HG03175 (cell line): Measurements from ENCODE around the gene KDM2A.
"Not testable (repeated sequence)": the region's sequence is repeated elsewhere in the genome, so short reads cannot be mapped to it uniquely, and the experiment has no call there.

Experiments used
- ATAC-seq: cut with Tn5 transposase; IDR thresholded peaks from one replicate; pipeline ENCODE4 v1.9.1; 2021; ENCODE audit warnings: mild to moderate bottlenecking, moderate library complexity; ENCODE audit not compliant: unreplicated experiment

Gene KDM2A

DNA sequence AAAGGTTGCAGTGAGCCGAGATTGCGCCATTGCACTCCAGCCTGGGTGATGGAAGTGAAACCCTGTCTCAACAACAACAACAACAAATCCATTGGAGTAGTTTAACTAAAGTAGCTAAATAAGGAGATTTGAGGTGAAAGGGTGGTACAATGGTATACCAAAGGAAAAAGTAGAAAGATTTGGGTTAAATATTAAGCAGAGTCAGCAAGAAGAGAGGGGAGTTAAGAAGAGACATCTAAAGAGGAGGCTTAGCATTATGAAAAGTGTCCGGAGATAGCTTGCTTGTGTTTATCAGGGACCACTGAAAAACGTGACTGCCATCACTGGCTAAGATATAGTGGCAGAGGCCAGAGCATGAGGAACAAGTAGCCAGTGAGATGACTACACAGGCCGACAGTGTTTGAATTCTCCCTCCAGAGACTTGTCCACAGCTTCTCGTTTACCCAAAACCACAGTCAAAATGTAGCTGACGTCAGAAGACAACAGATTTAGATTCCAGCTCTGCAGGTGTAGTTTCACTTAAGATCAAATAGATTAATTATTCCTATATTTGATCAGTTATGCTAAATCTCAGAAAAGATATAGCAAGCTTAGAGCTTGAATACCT is 114.6 kb downstream of the KDM2A start:
- ATAC-seq: no peak

DNA sequence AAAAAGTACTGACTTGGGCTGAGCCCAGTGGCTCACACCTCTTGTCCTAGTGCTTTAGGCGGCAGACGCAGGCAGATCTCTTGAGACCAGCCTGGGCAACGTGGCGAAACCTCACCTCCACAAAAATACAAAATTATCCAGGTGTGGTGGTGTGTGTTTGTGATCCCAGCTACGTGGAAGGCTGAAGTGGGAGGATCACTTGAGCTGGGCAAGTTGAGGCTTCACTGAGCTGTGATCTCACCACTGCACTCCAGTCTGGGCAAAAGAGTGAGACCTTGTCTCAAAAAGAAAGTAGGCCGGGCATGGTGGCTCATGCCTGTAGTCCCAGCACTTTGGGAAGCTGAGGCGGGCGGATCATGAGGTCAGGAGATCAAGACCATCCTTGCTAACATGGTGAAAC is 115.5 kb downstream of the KDM2A start:
- ATAC-seq: not testable (repeated sequence)

DNA sequence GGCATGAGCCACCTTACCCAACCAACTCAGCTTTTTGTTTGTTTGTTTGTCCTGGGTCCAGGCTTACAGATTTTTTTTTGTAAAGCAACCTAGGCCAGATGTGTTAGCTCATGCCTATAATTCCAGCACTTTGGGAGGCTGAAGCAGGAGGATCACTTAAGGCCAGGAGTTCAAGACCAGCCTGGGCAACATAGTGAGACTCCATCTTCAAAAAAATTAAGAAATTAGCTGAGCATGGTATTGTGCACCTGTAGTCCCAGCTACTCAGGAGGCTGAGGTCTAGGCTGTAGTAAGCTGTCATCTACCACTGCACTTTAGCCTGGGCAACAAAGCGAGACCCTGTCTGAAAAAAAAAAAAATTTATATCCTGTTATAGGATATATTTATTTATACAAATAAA is 118.5 kb downstream of the KDM2A start:
- no peak for ATAC-seq

DNA sequence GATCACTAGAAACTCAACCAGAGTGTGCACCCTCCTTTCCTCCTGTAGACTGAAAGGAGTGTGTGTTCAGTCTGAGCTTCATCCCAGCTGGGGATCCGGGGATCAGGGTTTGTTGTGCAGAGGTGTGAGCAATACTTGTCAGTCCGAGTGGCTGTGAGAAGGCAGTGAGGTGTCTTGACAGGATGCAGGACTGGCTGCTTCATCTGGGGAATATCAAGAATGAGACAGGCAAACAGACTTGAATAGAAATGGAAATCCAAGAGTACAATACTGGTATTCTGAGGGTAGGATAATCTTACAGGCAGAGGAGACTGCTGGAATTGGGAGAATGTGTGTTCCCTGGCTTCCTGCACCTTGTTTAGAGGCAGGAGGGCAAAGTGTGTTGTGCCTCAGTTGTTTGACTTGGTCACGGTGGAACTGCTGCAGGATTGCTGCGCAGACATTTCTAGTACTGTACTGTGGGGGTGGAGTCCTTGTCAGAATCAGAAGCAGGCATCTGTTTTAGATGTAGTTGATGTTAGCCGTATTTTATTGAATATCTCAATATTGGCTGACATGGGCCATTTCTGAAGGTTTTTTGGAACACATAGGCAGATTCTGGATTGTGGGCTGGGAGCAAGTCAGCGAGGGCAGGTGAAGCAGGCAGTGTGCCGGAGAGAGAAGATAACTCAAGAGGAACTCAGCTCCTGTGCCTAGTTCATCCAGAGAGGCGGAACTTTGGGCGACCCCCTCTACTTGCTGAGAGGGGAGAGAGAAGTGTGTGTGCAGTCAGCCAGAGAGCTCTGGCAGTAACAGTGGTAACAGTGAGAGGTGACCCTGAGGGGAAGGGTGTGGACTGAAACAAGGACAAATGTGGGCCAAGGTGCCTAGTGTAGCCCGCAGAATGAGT is 120.1 kb downstream of the KDM2A start:
- no peak for ATAC-seq

DNA sequence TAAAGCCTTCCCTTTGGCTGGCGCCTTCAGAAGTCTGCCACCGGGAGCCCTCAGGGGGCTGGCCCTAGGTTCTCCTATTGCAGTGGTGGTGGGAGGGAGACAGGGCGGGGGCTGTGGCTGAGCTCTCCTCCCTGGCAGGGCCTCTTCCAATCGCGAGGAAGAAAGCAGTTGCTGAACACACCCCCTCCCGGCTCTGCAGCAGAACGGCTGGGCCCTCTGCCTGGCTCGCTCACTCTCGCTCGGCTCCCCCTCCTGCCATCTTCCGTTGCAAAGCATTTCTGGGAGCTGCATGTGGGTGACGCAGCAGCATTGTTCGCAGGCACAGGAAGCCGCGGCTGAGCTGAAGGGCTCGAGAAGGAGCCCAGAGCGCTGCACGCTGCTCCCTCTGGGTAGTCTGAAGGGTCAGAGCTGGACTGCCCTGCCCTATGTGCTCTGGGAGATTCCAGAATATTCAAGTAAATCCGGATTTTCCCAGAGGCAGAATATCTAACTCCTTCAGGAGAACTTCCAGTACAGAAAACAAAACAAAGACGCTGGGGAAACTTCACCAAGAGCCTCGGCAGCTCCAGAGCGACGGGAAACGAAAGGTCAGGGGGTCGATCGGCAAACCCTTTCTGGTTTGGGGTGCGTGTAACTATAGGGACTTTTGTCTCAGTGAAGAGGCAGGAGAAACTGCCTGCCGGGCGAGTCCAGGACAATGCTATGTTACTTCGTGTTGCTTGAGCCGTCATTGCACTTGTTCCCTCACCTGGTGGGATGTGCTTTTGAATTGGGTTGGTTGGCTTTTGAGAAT is 120.9 kb downstream of the KDM2A start:
- peak; percentile 90 for ATAC-seq

DNA sequence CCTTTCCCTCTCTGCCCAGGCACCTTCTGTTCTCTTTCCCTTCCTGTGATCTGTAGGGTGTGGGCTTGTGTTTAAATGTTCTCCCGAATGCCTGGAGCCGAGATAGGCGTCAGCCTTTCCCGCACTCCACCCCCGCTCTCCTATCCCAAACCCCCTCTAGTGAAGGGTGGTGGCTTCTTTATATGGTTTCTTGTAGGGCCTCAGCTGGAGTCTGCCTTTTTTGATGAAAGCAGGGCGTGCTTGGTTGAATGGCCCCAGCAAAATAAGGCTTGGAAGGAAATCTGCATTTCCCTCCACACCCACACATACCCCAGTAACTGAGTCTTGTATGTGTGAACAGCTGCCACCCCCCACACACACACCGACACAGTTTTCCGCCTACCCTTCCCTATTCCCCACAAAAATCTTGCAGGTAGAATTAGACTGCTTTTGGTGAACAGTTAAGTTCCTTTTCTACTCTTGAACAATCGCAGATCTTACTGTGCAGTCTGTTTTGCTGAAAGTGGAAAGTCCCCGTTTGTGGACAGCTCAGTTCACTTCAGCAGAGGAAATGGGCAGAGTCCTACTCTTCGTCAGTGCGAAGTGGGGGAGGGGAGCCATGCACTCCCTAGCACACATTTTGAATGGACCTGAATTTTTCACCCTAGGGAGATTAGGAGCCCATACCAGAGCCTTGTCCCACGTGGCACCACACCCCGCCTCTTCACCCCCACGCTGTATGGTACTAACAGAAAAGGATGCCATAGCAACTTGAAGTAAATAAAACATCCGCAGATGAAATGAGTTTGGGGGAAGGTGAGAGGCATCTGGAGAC is 121.7 kb downstream of the KDM2A start:
- no peak for ATAC-seq

DNA sequence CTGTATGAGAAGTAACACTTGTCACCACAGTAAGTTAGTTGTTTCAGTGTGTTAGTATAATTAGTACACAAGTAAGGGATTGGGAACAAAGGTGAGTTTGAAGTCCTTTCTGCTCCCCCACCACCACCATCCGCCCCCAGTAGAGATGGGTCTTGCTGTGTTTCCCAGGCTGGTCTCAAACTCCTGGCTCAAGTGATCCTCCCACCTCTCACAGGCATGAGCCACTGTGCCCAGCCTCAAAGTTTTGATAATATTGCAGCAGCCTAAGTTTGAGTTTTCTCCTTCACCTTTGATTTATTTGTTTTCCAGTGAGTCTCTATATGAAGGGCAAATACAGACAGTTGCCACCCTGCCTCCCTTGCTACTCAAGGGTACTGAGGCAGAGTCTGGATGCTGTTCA is 123.5 kb downstream of the KDM2A start:
- ATAC-seq: no peak

DNA sequence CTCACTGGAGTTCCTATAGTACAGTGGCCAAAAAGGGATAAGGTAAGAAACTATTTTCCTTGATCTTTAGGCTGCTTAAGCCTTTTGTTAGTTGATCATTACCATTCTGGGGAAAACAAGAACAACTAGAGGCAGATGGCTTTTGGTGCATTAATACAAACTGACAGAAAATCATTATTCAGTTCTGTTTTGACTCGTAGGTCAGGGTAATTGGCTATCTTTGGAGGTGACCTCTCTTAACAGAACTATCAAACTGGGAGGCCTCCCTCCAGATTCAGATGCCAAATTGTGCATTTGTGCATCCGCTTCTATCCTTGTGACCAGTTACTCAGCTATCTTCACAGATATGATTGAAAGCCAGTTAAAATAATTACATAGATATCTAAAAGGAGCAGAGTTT is 124.0 kb downstream of the KDM2A start:
- ATAC-seq: no peak

DNA sequence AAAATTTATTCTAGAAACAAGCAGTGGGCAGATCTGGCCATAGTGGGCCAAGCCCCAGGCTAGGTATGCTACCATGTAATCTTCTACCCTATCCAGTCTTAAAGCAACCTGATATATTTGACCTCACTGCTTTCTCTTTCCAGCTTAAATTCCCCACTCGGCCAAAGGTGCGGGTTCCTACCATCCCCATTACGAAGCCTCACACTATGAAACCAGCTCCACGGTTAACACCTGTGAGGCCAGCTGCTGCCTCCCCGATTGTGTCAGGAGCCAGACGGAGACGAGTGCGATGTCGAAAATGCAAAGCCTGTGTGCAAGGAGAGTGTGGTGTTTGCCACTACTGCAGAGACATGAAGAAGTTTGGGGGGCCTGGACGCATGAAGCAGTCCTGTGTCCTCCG is 126.0 kb downstream of the KDM2A start:
- no peak for ATAC-seq

DNA sequence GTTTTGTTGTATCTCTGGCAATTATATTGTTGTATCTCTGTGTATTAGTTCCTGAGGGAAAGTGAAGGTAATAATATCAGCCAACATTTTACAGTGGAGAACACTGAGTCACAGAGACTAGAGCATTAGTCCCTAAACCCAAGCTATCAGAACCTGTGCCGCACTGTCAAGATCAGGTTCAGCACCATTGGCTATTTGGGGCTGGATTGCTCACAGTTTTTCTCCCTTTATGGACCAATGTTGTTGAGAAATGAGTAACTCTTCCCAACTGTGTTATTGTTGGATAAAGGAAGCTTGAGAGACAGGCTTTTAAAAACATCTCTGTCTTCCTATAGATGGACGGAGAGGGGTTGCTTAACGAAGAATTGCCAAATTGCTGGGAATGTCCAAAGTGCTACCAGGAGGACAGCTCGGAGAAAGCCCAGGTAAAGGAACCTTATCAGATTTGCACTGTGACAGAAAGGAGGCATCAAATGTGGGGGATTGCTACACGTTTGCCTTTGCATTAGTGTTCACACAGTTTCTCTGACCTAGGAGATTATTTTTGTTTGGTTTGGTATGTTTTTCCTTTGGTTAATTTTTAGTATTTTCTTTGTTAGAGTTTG is 129.0 kb downstream of the KDM2A start:
- ATAC-seq: no peak

DNA sequence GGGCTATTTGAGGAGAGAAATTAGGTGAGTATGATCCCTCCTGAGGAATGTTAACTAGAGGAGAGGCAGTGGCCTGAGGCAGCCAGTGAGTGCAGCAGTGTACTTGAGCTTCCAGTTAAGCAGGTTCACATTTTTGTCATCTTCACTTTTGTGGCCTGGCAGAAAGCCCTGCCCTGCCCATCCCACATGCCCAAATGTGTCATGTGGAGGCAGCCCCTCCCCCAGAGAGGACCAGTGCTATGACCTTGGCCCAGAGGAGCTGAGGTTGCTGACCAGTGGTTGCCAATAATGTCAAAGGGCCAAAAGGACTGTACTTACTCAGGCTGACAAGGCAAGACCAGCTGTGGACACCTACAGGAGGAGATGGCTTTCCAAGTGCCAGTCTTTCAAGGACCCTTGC is 129.6 kb downstream of the KDM2A start:
- no peak for ATAC-seq

DNA sequence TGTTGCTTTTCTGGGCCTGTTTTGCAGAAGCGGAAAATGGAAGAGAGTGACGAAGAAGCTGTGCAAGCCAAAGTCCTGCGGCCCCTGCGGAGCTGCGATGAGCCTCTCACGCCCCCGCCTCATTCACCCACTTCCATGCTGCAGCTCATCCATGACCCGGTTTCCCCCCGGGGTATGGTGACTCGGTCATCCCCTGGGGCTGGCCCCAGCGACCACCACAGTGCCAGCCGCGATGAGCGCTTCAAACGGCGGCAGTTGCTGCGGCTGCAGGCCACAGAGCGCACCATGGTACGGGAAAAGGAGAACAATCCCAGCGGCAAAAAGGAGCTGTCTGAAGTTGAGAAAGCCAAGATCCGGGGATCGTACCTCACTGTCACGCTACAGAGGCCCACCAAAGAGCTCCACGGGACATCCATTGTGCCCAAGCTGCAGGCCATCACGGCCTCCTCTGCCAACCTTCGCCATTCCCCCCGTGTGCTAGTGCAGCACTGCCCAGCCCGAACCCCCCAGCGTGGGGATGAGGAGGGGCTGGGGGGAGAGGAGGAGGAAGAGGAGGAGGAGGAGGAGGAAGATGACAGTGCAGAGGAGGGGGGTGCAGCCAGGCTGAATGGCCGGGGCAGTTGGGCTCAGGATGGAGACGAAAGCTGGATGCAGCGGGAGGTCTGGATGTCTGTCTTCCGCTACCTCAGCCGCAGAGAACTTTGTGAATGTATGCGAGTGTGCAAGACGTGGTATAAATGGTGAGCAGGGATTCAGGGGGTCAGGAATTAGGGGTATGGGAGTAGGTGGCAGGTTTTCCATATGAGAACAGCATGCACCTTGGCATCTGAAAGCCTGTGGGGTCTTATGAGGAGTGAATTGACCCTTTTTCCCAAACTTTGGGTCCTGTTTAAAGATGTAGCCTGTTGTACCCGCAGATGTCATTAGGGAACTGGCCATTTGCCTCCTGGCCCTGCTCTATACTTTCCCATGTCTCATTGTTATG is 131.3 kb downstream of the KDM2A start:
- no peak for ATAC-seq

DNA sequence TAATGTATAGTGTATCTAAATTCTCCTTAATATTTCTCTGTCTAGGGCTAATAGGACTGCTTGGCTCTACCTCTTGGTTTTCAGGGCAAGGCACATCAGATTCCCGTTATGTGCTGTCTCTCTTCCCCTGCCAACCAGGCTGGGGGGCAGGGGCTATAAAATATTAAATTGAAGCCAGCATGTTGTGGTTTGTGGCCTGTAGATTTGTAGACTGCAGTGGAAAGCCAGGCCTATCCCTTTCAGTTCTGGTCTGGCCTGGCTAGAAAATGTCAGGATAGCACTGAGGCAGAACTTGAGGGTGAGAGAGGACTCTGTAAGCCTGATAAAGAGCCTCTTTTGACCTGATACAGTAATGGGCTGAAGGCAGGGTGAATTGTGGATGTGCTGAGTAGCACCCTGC is 132.8 kb downstream of the KDM2A start:
- ATAC-seq: no peak

DNA sequence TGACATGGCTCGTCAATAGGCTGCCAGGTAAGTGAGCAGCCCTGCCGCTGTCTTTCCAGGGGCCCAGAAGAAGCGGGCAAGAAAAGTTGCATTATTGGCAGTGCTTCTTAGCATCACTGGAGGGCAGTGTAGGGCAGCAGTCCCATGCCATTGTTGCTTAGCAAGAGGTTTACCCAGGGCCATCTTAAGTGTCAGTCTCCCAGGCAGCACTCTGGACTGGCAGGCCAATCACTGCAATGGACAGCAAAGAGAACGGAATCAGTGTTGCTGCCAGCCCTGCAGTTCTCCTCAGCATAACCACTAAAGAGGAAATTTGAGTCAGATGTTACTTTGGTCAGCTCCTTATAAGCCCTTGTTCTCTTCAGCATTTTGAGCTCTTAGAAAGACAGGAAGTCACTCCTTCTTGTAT is 133.8 kb downstream of the KDM2A start:
- no peak for ATAC-seq

DNA sequence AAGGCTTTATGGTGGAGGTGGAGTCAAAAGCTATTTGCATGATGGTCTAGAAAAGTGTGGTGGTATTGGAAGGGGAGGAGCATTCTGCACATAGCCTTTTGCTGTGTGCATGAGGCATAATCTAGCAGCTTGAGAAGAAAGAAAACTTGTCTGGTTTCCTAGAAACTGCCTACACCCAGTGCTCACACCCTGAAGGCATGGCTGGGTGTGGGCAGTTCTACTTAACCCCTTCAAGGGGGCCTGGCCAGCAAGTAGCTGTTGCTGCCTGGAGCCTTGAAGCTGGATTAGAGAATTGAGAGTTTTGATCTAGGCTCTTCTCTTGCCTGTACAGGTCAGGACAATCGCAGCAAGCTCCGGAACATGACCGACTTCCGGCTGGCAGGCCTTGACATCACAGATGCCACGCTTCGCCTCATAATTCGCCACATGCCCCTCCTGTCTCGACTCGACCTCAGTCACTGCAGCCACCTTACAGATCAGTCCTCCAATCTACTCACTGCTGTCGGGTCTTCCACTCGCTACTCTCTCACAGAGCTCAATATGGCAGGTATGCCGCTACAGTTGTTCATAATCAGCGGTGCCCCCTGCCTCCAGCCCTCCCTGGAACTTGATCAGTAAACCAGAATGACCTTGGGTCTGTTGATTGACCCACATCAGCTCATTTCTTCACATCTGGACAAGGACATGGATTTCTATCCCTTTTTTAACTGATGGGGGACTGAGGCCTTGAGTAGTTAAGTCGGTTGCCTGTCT is 135.0 kb downstream of the KDM2A start:
- no peak for ATAC-seq

DNA sequence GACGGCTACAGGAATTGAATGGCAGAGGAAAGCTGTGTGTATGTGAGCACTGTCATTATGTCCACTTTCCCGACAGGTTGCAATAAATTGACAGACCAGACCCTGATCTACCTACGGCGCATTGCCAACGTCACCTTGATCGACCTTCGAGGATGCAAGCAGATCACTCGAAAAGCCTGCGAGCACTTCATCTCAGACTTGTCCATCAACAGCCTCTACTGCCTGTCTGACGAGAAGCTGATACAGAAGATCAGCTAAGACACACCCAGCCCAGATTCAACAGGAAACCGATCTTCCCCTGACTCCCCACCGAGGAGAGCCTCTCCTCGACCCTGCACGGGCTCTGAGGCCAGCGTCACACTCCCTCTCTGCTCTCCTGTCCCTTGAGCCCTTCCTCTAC is 135.7 kb downstream of the KDM2A start:
- no peak for ATAC-seq

DNA sequence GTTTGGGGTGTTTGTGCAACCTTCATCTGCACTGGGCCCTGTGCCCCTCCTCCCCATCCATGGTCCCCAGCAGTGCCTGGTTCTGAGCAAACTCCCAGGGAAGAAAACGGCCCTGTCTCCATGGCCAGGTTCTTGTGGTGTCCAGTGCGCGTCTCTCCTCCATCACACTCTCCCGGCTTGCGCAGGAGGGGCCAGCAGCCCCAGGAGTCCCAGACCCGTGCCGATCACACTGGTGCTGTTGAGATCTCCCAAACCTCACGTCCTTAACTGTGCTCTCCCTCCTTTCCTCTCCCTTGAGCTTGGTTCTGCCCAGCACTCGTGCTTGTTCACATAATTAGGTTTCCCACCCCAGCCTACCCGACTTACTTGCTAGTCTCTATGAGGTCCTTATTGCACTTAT is 136.3 kb downstream of the KDM2A start:
- ATAC-seq: no peak

DNA sequence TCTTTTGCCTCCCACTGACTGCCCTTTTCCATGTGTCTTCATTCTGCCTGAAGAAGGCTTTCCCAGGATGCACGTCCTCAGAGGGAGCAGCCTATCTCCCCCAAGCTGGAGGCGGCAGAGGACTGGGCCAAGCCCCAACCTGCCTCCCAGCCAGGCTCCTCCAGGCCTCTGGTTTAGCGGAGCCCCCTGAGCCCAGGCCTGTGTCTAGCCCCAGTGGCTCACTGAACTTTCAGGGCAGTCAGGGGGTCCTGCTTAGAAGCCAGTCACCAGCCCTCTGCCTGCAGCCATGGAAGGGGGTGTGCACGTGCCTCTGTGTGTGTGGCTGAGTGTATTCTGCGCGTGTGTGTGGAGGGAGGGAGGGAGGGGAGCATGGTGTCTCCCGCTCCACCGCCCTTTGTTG is 136.8 kb downstream of the KDM2A start:
- ATAC-seq: no peak
